ENCODE measurements around the gene KATNAL1. TPM values are rescaled to one million over a fixed set of nuclear protein-coding genes. Genes with fewer than 3 reads are reported as not detected.
A peak's percentile ranks its signal among the peaks of the same experiment; 100 is the strongest.

KATNAL1 gene
- total RNA-seq, 2 donors from 2014 or later: 13.7 to 19.1 TPM

GRCh38 chr13:30338331-30338851 lies 31.0 kb upstream of the KATNAL1 start:
- no peaks in the 10 kb centered on the region for H3K9me3 ChIP-seq
- no peaks in the 10 kb centered on the region for H3K36me3 ChIP-seq
- DNase-seq (ENCODE audit: low spot score) (no peak), ATAC-seq (ENCODE audit: insufficient number of reproducible peaks, low FRiP score, low read depth) (no peak)
- peaks cover 14 to 37% of the 10 kb centered on the region in 2 donors for H3K4me1 ChIP-seq (ENCODE audit: control insufficient read depth in 1 of 2, low read depth in 2 of 2)
- H3K27me3 ChIP-seq (replicated peaks; ENCODE audit: insufficient read depth): no peaks in the 10 kb centered on the region
- H3K27ac ChIP-seq: no peak overlapping the region
- no peak for TF ChIP-seq CTCF (IDR thresholded peaks at IDR 0.05)
- H3K4me3 ChIP-seq: no peak overlapping the region

GRCh38 chr13:30337061-30337610 lies 29.8 kb upstream of the KATNAL1 start:
- DNase-seq (ENCODE audit: low spot score) (no peak), ATAC-seq (ENCODE audit: insufficient number of reproducible peaks, low FRiP score, low read depth) (no peak)
- Histone ChIP-seq H3K9me3 (no peaks in the 10 kb centered on the region), H3K4me3 (no peak overlapping the region), H3K27ac (no peak overlapping the region), H3K36me3 (no peaks in the 10 kb centered on the region), H3K4me1 (ENCODE audit: control insufficient read depth in 1 of 2, low read depth in 2 of 2) (peaks cover 14 to 31% of the 10 kb centered on the region in 2 donors), H3K27me3 (replicated peaks; ENCODE audit: insufficient read depth) (no peaks in the 10 kb centered on the region)
- TF ChIP-seq CTCF (IDR thresholded peaks at IDR 0.05): no peak

GRCh38 chr13:30334663-30335386 lies 27.5 kb upstream of the KATNAL1 start:
- Histone ChIP-seq H3K4me3 (no peak overlapping the region), H3K27ac (no peak overlapping the region), H3K9me3 (no peaks in the 10 kb centered on the region), H3K27me3 (replicated peaks; ENCODE audit: insufficient read depth) (no peaks in the 10 kb centered on the region), H3K4me1 (ENCODE audit: control insufficient read depth in 1 of 2, low read depth in 2 of 2) (peaks cover 3 to 8% of the 10 kb centered on the region in 2 donors), H3K36me3 (no peaks in the 10 kb centered on the region)
- ATAC-seq (ENCODE audit: insufficient number of reproducible peaks, low FRiP score, low read depth): no peak
- no peak for DNase-seq (ENCODE audit: low spot score)
- peak; percentile 29 for TF ChIP-seq CTCF (IDR thresholded peaks at IDR 0.05)

GRCh38 chr13:30333616-30334015 lies 26.3 kb upstream of the KATNAL1 start:
- Histone ChIP-seq H3K36me3 (no peaks in the 10 kb centered on the region), H3K27ac (no peak overlapping the region), H3K4me1 (ENCODE audit: control insufficient read depth in 1 of 2, low read depth in 2 of 2) (no peaks in the 10 kb centered on the region), H3K27me3 (replicated peaks; ENCODE audit: insufficient read depth) (no peaks in the 10 kb centered on the region), H3K4me3 (no peak overlapping the region), H3K9me3 (no peaks in the 10 kb centered on the region)
- DNase-seq (ENCODE audit: low spot score): no peak
- no peak for TF ChIP-seq CTCF (IDR thresholded peaks at IDR 0.05)
- ATAC-seq (ENCODE audit: insufficient number of reproducible peaks, low FRiP score, low read depth): no peak

- H3K4me1 ChIP-seq (ENCODE audit: control insufficient read depth in 1 of 2, low read depth in 2 of 2): no peaks in the 10 kb centered on the region
- DNase-seq (ENCODE audit: low spot score) (no peak), ATAC-seq (ENCODE audit: insufficient number of reproducible peaks, low FRiP score, low read depth) (no peak)
- H3K36me3 ChIP-seq: no peaks in the 10 kb centered on the region
- H3K4me3 ChIP-seq: no peak overlapping the region
- H3K27ac ChIP-seq: no peak overlapping the region
- no peaks in the 10 kb centered on the region for H3K27me3 ChIP-seq (replicated peaks; ENCODE audit: insufficient read depth)
- no peak for TF ChIP-seq CTCF (IDR thresholded peaks at IDR 0.05)
- H3K9me3 ChIP-seq: no peaks in the 10 kb centered on the region
Observed at GRCh38 chr13:30332456-30333143, 25.2 kb upstream of the KATNAL1 start.

Measured in thoracic aorta (tissue), 2 donors.